Fibroblast of mammary gland (primary cell): ENCODE data around the gene RYR3.

Experiments used
- DNase-seq: peaks from one replicate; pipeline ENCODE4 v3.0.0-alpha.2; 2010; ENCODE audit warnings: low read depth
- H3K4me3 ChIP-seq: 2 replicates; pipeline ENCODE4 v1.5.1; 2011; ENCODE audit warnings: low read depth, mild to moderate bottlenecking, low read length, moderate library complexity; ENCODE audit not compliant: control insufficient read depth
- CTCF ChIP-seq: conservative IDR thresholded peaks from 2 replicates; pipeline ENCODE4 v1.5.1; 2011; ENCODE audit warnings: low read depth, low read length, inconsistent platforms; ENCODE audit not compliant: control insufficient read depth, insufficient read depth

The RYR3 gene

DNA sequence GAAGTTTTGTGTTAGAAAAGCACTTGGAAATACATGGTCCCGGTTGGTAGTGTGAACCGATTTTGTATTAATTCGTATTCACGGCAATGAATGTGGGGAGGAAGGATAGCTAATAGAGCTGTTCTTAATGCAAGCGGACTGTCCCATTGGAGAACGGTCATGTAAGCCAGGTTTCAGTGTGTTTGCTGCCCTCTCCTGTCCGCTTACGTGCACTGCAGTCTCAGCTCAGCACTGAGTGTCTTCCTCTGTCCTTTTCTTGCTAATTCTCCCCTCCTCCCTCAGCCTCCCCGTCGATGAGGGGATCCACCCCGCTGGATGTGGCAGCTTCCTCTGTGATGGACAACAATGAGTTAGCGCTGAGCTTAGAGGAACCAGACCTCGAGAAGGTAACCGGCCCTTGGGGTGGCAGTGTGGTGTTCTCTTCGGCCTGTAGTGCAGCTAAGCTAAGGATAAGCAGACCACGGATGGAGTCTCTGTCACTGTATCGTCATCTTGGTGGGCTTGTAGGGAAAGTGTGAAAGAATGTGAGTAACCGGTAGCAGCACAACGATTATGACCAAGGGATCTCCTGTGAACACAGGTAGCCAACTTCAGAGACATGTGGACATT lies 390.0 kb downstream of the RYR3 start:
- DNase-seq = peak; percentile 83
- H3K4me3 ChIP-seq = no peak overlapping the region
- peak; percentile 97 for TF ChIP-seq CTCF

GRCh38 chr15:33701304-33701696 lies 390.5 kb downstream of the RYR3 start:
- DNase-seq = no peak
- TF ChIP-seq CTCF = peak; percentile 14
- H3K4me3 ChIP-seq = no peak overlapping the region

DNA sequence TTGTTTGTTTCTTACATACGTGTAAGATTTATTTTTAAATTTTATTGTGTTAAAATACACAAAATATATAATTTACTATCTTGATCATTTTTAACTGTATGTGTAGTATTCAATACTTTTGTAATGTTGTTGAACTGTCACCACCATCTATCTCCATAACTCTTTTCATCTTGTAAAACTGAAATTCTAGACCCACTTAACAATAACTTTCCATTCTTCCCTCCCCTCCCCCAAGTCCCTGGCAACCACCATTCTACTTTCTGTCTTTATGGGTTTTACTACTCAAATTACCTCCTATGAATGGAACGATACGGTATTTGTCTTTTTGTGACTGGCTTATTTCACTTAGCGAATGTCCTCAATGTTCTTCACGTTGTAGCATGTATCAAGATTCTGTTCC lies 395.4 kb downstream of the RYR3 start:
- no peak for DNase-seq
- H3K4me3 ChIP-seq = no peak overlapping the region
- no peak for TF ChIP-seq CTCF

- no peak for TF ChIP-seq CTCF
- no peak overlapping the region for H3K4me3 ChIP-seq
- DNase-seq = no peak
These were observed 400.0 kb downstream of the RYR3 start for GRCh38 chr15:33710748-33711147.

GRCh38 chr15:33716025-33716424 lies 405.3 kb downstream of the RYR3 start:
- no peak overlapping the region for H3K4me3 ChIP-seq
- no peak for DNase-seq
- no peak for TF ChIP-seq CTCF

DNA sequence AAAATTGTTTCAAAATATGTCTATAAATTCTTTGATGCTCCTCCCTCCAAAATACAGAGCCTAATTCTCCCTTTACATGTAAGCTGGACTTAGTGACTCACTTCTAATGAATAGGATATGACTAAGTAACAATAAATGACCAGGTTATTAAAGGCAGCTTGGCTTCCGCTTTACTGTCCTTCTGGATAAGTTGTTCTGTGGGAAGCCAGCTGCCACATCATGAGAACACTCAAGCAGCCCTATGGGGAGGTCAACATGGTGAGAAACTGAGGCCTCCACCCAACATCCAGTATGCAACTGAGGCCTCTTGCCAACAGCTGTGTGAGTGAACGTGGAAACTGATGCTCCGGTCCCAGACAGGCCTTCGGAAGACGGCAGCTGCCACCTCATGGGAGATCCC lies 410.2 kb downstream of the RYR3 start:
- no peak overlapping the region for H3K4me3 ChIP-seq
- no peak for TF ChIP-seq CTCF
- peak; percentile 95 for DNase-seq
